HEK293 (cell line): Measurements from ENCODE around the gene MAN1B1.

Experiments used
- CTCF ChIA-PET: fragments of 350-600 bp; formaldehyde crosslinking; extraction: SDS; loops from one replicate; lab custom pipeline; 2021; ENCODE audit warnings: antibody characterized with exemption; lab: Yijun Ruan, JAX
- POLR2A ChIA-PET: fragments of 300-600 bp; formaldehyde crosslinking; extraction: SDS; loops from one replicate; lab custom pipeline; 2020; ENCODE audit warnings: antibody characterized with exemption, inconsistent platforms; lab: Yijun Ruan, JAX
- H3K27ac ChIP-seq: fragments of 200-500 bp; sonication (Bioruptor generic); 2 replicates; pipeline ENCODE4 v1.5.1; 2014; ENCODE audit warnings: low read depth, low read length, control low read depth, inconsistent platforms; ENCODE audit errors: extremely low read depth
- H3K36me3 ChIP-seq, 2 experiments: fragments of 200-500 bp in 1 of 2; sonication (Bioruptor generic) in 1 of 2; 1 replicate in 1 of 2; 2 replicates in 1 of 2; pipeline ENCODE4 v1.5.1; 2014 to 2017; ENCODE audit warnings: inconsistent platforms in 2 of 2, low read length in 2 of 2; ENCODE audit not compliant: control insufficient read depth in 2 of 2, insufficient read depth in 1 of 2
- H3K4me1 ChIP-seq: fragments of 200-500 bp; sonication (Bioruptor generic); 2 replicates; pipeline ENCODE4 v1.5.1; 2014; ENCODE audit warnings: mild to moderate bottlenecking, low read length, inconsistent platforms; ENCODE audit not compliant: control insufficient read depth, insufficient read depth
- H3K4me3 ChIP-seq: 2 replicates; pipeline ENCODE4 v1.5.1; 2011; ENCODE audit warnings: low read depth, mild to moderate bottlenecking, control low read depth, low read length, moderate library complexity
- H3K9me3 ChIP-seq: fragments of 200-500 bp; sonication (Bioruptor generic); 2 replicates; pipeline ENCODE4 v1.5.1; 2014; ENCODE audit warnings: low read depth, low read length, inconsistent platforms; ENCODE audit not compliant: control insufficient read depth, insufficient read depth
- EGR2 ChIP-seq: fragments of 450-650 bp; formaldehyde crosslinking; IDR thresholded peaks from 2 replicates; pipeline ENCODE4 v1.5.1; 2016; ENCODE audit warnings: low read depth, missing biosample characterization, missing genetic modification characterization
- KLF9 ChIP-seq: fragments of 450-650 bp; formaldehyde crosslinking; IDR thresholded peaks from 2 replicates; pipeline ENCODE4 v1.5.1; 2016; ENCODE audit warnings: missing biosample characterization, missing genetic modification characterization, low read depth
- MZF1 ChIP-seq: fragments of 450-650 bp; formaldehyde crosslinking; IDR thresholded peaks from 2 replicates; pipeline ENCODE4 v1.5.1; 2017; ENCODE audit warnings: missing biosample characterization, missing genetic modification characterization, borderline replicate concordance
- SP2 ChIP-seq: fragments of 450-650 bp; formaldehyde crosslinking; IDR thresholded peaks from 2 replicates; pipeline ENCODE4 v1.5.1; 2016; ENCODE audit warnings: missing biosample characterization, missing genetic modification characterization
- ZBTB17 ChIP-seq: fragments of 450-650 bp; formaldehyde crosslinking; IDR thresholded peaks from 2 replicates; pipeline ENCODE4 v1.5.1; 2016; ENCODE audit warnings: missing biosample characterization, missing genetic modification characterization
- ZEB2 ChIP-seq: fragments of 450-650 bp; formaldehyde crosslinking; IDR thresholded peaks from 2 replicates; pipeline ENCODE4 v1.5.1; 2016; ENCODE audit warnings: missing biosample characterization, missing genetic modification characterization
- ZFHX2 ChIP-seq: fragments of 450-650 bp; formaldehyde crosslinking; conservative IDR thresholded peaks from 2 replicates; pipeline ENCODE4 v1.5.1; 2016; ENCODE audit warnings: missing biosample characterization, missing genetic modification characterization
- ZNF211 ChIP-seq: fragments of 450-650 bp; formaldehyde crosslinking; IDR thresholded peaks from 2 replicates; pipeline ENCODE4 v1.5.1; 2016; ENCODE audit warnings: low read depth, missing biosample characterization, missing genetic modification characterization
- ZNF214 ChIP-seq: fragments of 450-650 bp; formaldehyde crosslinking; IDR thresholded peaks from 2 replicates; pipeline ENCODE4 v1.5.1; 2017; ENCODE audit warnings: missing biosample characterization, mild to moderate bottlenecking, missing genetic modification characterization, borderline replicate concordance
- ZNF426 ChIP-seq: fragments of 450-650 bp; formaldehyde crosslinking; IDR thresholded peaks from 2 replicates; pipeline ENCODE4 v1.5.1; 2017; ENCODE audit warnings: missing biosample characterization, missing genetic modification characterization, mild to moderate bottlenecking, inconsistent platforms, moderate library complexity
- ZNF600 ChIP-seq: fragments of 450-650 bp; formaldehyde crosslinking; IDR thresholded peaks from 2 replicates; pipeline ENCODE4 v1.5.1; 2016; ENCODE audit warnings: missing biosample characterization, missing genetic modification characterization
- ZNF623 ChIP-seq: fragments of 450-650 bp; formaldehyde crosslinking; IDR thresholded peaks from 2 replicates; pipeline ENCODE4 v1.5.1; 2016; ENCODE audit warnings: missing biosample characterization, missing genetic modification characterization
- ZNF654 ChIP-seq: fragments of 450-650 bp; formaldehyde crosslinking; IDR thresholded peaks from 2 replicates; pipeline ENCODE4 v1.5.1; 2016; ENCODE audit warnings: low read depth, missing biosample characterization, missing genetic modification characterization
- ZNF747 ChIP-seq: fragments of 450-650 bp; formaldehyde crosslinking; IDR thresholded peaks from 2 replicates; pipeline ENCODE4 v1.5.1; 2016; ENCODE audit warnings: missing biosample characterization, missing genetic modification characterization
- TF ChIP-seq, protein P1 (sequence below): fragments of 450-650 bp; formaldehyde crosslinking; IDR thresholded peaks from 2 replicates; pipeline ENCODE4 v1.5.1; 2016; ENCODE audit warnings: missing biosample characterization, missing genetic modification characterization
- TF ChIP-seq, protein P2 (sequence below): fragments of 450-650 bp; formaldehyde crosslinking; IDR thresholded peaks from 2 replicates; pipeline ENCODE4 v1.5.1; 2016; ENCODE audit warnings: missing biosample characterization, missing genetic modification characterization, borderline replicate concordance
- TF ChIP-seq, protein P3 (sequence below): fragments of 450-650 bp; formaldehyde crosslinking; IDR thresholded peaks from 2 replicates; pipeline ENCODE4 v1.5.1; 2017; ENCODE audit warnings: missing biosample characterization, missing genetic modification characterization
- TF ChIP-seq, protein P4 (sequence below): IDR thresholded peaks from 2 replicates; pipeline ENCODE4 v1.6.1; 2011; ENCODE audit warnings: mild to moderate bottlenecking, low read depth, low read length, borderline replicate concordance
- TF ChIP-seq, protein P5 (sequence below): fragments of 450-650 bp; formaldehyde crosslinking; IDR thresholded peaks from 2 replicates; pipeline ENCODE4 v1.5.1; 2017; ENCODE audit warnings: missing biosample characterization, missing genetic modification characterization

The MAN1B1 gene

DNA sequence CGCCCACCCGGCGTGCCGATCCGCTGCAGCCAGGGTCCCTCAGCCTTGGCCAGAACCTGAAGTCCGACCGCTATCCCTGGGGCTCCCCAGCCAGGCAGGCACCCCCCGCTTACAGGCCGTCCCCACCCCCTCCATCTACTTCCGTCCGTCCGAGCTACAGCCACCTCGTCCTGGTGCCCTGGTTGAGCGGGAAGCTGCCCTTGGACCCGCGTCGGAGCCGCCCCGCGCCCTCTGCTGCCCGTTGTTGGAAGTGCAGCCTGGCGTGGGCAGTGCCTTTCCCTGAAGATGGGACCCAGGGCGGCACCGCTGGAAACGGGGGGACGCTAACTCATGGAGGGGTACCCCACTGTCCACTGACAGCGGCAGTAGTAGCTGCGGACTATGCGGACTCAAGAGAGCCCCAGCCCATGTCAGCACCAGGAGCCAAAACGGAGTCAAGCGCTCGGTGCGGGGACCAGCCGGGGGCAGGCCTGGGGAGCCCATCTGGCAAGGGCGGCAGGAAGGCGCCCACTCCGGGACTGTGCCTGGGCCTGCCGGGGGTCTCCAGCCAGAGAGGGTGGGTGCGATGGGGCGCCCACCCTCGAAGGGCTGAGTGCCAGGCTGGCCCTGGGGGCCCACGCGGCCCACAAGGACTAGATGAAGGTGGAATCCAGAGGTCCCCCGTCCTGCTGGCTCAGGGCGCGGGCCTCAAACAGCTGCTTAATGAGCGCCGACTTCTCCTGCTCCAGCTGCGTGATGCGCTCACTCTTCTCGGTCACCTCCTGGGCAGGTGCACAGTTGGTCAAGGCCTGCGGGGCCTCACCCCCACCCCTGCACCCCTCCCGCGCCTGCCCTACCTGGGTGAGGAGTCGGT, 22.5 kb upstream of the MAN1B1 start (continued):
- TF ChIP-seq ZNF623 (tag by site-specific recombination) (no peak), ZNF600 (tag by site-specific recombination) (peak; percentile 73), ZNF214 (tag by site-specific recombination) (no peak), EGR2 (peak; percentile 60), SP2 (peak; percentile 41; the same call in 1 of the 2 replicates), ZNF426 (no peak), ZBTB17 (0 out of 2 replicates have a peak, but pooled peaks have one; percentile 22), ZEB2 (0 out of 2 replicates have a peak, but pooled peaks have one; percentile 32), ZNF654 (tag by site-specific recombination) (peak; percentile 48), KLF9 (tag by site-specific recombination) (peak; percentile 67), ZNF747 (tag by site-specific recombination) (no peak)
- TF ChIP-seq, protein P1, sequence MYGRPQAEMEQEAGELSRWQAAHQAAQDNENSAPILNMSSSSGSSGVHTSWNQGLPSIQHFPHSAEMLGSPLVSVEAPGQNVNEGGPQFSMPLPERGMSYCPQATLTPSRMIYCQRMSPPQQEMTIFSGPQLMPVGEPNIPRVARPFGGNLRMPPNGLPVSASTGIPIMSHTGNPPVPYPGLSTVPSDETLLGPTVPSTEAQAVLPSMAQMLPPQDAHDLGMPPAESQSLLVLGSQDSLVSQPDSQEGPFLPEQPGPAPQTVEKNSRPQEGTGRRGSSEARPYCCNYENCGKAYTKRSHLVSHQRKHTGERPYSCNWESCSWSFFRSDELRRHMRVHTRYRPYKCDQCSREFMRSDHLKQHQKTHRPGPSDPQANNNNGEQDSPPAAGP (tag by site-specific recombination), result peak; percentile 24; the same call in 1 of the 2 replicates
- TF ChIP-seq, protein P2, sequence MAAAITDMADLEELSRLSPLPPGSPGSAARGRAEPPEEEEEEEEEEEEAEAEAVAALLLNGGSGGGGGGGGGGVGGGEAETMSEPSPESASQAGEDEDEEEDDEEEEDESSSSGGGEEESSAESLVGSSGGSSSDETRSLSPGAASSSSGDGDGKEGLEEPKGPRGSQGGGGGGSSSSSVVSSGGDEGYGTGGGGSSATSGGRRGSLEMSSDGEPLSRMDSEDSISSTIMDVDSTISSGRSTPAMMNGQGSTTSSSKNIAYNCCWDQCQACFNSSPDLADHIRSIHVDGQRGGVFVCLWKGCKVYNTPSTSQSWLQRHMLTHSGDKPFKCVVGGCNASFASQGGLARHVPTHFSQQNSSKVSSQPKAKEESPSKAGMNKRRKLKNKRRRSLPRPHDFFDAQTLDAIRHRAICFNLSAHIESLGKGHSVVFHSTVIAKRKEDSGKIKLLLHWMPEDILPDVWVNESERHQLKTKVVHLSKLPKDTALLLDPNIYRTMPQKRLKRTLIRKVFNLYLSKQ (tag by site-specific recombination), result no peak
- TF ChIP-seq, protein P3, sequence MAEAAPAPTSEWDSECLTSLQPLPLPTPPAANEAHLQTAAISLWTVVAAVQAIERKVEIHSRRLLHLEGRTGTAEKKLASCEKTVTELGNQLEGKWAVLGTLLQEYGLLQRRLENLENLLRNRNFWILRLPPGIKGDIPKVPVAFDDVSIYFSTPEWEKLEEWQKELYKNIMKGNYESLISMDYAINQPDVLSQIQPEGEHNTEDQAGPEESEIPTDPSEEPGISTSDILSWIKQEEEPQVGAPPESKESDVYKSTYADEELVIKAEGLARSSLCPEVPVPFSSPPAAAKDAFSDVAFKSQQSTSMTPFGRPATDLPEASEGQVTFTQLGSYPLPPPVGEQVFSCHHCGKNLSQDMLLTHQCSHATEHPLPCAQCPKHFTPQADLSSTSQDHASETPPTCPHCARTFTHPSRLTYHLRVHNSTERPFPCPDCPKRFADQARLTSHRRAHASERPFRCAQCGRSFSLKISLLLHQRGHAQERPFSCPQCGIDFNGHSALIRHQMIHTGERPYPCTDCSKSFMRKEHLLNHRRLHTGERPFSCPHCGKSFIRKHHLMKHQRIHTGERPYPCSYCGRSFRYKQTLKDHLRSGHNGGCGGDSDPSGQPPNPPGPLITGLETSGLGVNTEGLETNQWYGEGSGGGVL, result no peak
- TF ChIP-seq, protein P4, sequence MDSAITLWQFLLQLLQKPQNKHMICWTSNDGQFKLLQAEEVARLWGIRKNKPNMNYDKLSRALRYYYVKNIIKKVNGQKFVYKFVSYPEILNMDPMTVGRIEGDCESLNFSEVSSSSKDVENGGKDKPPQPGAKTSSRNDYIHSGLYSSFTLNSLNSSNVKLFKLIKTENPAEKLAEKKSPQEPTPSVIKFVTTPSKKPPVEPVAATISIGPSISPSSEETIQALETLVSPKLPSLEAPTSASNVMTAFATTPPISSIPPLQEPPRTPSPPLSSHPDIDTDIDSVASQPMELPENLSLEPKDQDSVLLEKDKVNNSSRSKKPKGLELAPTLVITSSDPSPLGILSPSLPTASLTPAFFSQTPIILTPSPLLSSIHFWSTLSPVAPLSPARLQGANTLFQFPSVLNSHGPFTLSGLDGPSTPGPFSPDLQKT, result no peak

DNA sequence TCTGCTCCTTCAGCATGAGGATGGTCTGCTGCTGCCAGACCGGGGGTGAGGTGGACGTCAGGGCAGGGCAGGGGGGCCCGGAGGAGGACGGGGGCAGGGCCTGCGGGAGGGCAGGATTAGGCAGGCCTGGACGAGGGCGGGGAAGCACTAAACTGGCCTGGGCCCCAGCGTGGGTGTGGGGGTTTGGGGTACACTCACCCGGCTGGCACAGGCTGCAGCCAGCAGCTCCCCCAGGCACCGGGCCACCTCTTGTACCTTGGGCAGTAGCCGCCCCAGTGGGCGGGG, 22.0 kb upstream of the MAN1B1 start:
- ChIA-PET POLR2A (interaction anchor here (9.1 kb wide), 1 partner anchor 19 kb away, joined by 137 read pairs; the partner anchor contains the start of gene MAN1B1), CTCF (interaction anchor here (0.6 to 11.3 kb wide), 16 partner anchors 8 to 335 kb away, joined by 3 to 237 read pairs (median 12); partner anchors contain the start of genes ABCA2, ENTPD2, MAN1B1 and NPDC1)
- Histone ChIP-seq H3K27ac (no peak overlapping the region), H3K4me3 (no peak overlapping the region), H3K9me3 (no peaks in the 10 kb centered on the region), H3K4me1 (peaks cover 6% of the 10 kb centered on the region; the same call in 1 of the 2 replicates), H3K36me3 (peaks cover 0 to 17% of the 10 kb centered on the region in 2 experiments; a peak in 1 of 3 replicates)
- 0 out of 2 replicates have a peak, but pooled peaks have one; percentile 56 for TF ChIP-seq EGR2
- TF ChIP-seq MZF1 (tag by site-specific recombination), result no peak
- TF ChIP-seq ZFHX2, result peak; percentile 52; the same call in 1 of the 2 replicates
- TF ChIP-seq, protein P5, sequence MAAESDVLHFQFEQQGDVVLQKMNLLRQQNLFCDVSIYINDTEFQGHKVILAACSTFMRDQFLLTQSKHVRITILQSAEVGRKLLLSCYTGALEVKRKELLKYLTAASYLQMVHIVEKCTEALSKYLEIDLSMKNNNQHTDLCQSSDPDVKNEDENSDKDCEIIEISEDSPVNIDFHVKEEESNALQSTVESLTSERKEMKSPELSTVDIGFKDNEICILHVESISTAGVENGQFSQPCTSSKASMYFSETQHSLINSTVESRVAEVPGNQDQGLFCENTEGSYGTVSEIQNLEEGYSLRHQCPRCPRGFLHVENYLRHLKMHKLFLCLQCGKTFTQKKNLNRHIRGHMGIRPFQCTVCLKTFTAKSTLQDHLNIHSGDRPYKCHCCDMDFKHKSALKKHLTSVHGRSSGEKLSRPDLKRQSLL, result no peak
- TF ChIP-seq ZNF211 (tag by site-specific recombination), result no peak
